PC-9 (cell line): ENCODE measurements around the gene EFNA3. TPM values are rescaled to one million over a fixed set of nuclear protein-coding genes. Genes with fewer than 3 reads are reported as not detected.

Experiments
- BruUV-seq: library from RNA; stranded (reverse); fragments of 400-500 nt; replicated peaks from 2 replicates; lab custom pipeline; 2021; lab: Mats Ljungman, UMichigan
- CTCF ChIA-PET: fragments of 300-600 bp; sonication (Branson Sonifier 250); formaldehyde crosslinking; loops from one replicate; lab custom pipeline; 2022; ENCODE audit warnings: antibody characterized with exemption; lab: Charles Lee
- POLR2A ChIA-PET: fragments of 300-600 bp; sonication (Branson Sonifier 250); formaldehyde crosslinking; loops from one replicate; lab custom pipeline; 2022; ENCODE audit warnings: antibody characterized with exemption; ENCODE audit not compliant: unreplicated experiment; lab: Charles Lee
- DNase-seq, 2 experiments: peaks; one replicate each; pipeline versions ENCODE4 v3.0.0 to v3.0.0-alpha.2; 2015 to 2022; ENCODE audit warnings: mixed read lengths in 1 of 2
- H2AFZ ChIP-seq: fragments of 200-600 bp; sonication (generic); 2 replicates; pipeline ENCODE4 v1.8.1; 2017; ENCODE audit warnings: antibody characterized with exemption
- H3F3A ChIP-seq: fragments of 200-600 bp; sonication (generic); 2 replicates; pipeline ENCODE4 v1.8.1; 2017; ENCODE audit warnings: antibody characterized with exemption, mild to moderate bottlenecking, low read depth; ENCODE audit not compliant: insufficient read depth
- H3K27ac ChIP-seq: fragments of 200-600 bp; sonication (generic); 2 replicates; pipeline ENCODE4 v1.6.1; 2016; ENCODE audit warnings: mixed run types
- H3K27me3 ChIP-seq: fragments of 200-600 bp; sonication (generic); 2 replicates; pipeline ENCODE4 v1.6.1; 2016; ENCODE audit warnings: low read depth, mixed run types; ENCODE audit not compliant: insufficient read depth
- H3K36me3 ChIP-seq: fragments of 200-600 bp; sonication (generic); 2 replicates; pipeline ENCODE4 v1.6.1; 2016; ENCODE audit warnings: low read depth, mixed run types
- H3K4me1 ChIP-seq: fragments of 200-600 bp; sonication (generic); replicated peaks from 2 replicates; pipeline ENCODE4 v1.6.1; 2016; ENCODE audit warnings: mixed run types; ENCODE audit not compliant: insufficient read depth
- H3K4me2 ChIP-seq: fragments of 200-600 bp; sonication (generic); 2 replicates; pipeline ENCODE4 v1.6.1; 2017; ENCODE audit warnings: mixed run types
- H3K4me3 ChIP-seq: fragments of 200-600 bp; sonication (generic); 2 replicates; pipeline ENCODE4 v1.6.1; 2016; ENCODE audit warnings: mixed run types
- H3K79me2 ChIP-seq: fragments of 200-600 bp; sonication (generic); 2 replicates; pipeline ENCODE4 v1.6.1; 2017; ENCODE audit warnings: low read depth, mixed run types
- H3K9me2 ChIP-seq: fragments of 200-600 bp; sonication (generic); 2 replicates; pipeline ENCODE4 v1.8.1; 2017; ENCODE audit warnings: mild to moderate bottlenecking; ENCODE audit not compliant: insufficient read depth
- H3K9me3 ChIP-seq: fragments of 200-600 bp; sonication (generic); 2 replicates; pipeline ENCODE4 v1.8.1; 2016; ENCODE audit warnings: low read depth; ENCODE audit not compliant: insufficient read depth
- H4K20me1 ChIP-seq: fragments of 200-600 bp; sonication (generic); 2 replicates; pipeline ENCODE4 v1.8.1; 2017; ENCODE audit not compliant: insufficient read depth
- CTCF ChIP-seq: fragments of 200-600 bp; sonication (generic); conservative IDR thresholded peaks from 2 replicates; pipeline ENCODE4 v1.6.1; 2017; ENCODE audit warnings: mixed run types, antibody characterized with exemption, mild to moderate bottlenecking, moderate library complexity
- EZH2 ChIP-seq: fragments of 200-600 bp; sonication (generic); IDR thresholded peaks from 2 replicates; pipeline ENCODE4 v1.8.0; 2017; ENCODE audit warnings: antibody characterized with exemption, low read depth
- intact Hi-C: fragments of 100-400 bp; cut with micrococcal nuclease; formaldehyde crosslinking; loops from one replicate; pipeline ENCODE4 v1.10.0; 2022; ENCODE audit not compliant: unreplicated experiment
- total RNA-seq: library from RNA; stranded (reverse); gene quantifications from 2 replicates; pipeline ENCODE4 v1.2.3, GENCODE V29; 2021

Gene EFNA3
- total RNA-seq, 1 experiment from 2014 or later = 6.7 TPM

DNA sequence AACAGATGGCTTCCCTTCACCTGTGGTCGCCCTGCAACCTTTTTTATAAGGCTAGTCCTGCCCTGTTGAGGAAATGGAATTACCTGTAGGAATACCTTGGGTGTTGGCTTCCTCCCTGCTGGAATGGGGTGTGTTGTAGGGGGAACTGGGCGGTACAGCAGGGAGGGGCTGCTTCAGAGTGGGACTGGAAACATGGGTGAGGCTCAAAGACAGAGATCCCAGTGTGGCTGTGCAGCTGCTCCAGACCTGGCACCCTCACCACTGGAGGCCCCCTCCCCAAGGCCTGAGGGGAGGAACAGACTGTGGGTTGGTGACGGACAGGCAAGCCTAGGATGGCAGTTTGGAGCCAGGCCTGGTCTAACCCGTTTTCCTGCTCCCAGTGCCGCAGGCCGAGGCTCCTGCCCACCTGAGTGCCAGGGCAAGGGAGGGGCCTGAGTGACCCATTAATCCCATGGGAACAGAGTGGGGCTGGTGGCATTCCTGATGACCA lies 4.5 kb downstream of the EFNA3 start:
- peaks cover 35% of the 10 kb centered on the region for H3K27me3 ChIP-seq
- ChIA-PET CTCF (interaction anchor here (0.6 to 1.2 kb wide), 2 partner anchors 24 to 68 kb away, joined by 7 to 9 read pairs; no protein-coding TSS in a partner anchor), POLR2A (interaction anchor here (0.6 kb wide), 1 partner anchor 88 kb away, joined by 14 read pairs; no protein-coding TSS in a partner anchor)
- intact Hi-C loops = loop anchor here (1.0 kb wide), 1 partner anchor 599 kb away; no protein-coding TSS in a partner anchor
- no peaks in the 10 kb centered on the region for H3K79me2 ChIP-seq
- H3F3A ChIP-seq = peaks cover 33% of the 10 kb centered on the region; the same call in 1 of the 2 replicates
- BruUV-seq = no TSS peak
- peak overlapping the region; percentile 14; the same call in 1 of the 2 replicates for H3K4me3 ChIP-seq
- DNase-seq = peak; percentile 70 to 73
- peak overlapping the region; percentile 84 for H3K4me2 ChIP-seq
- H3K9me2 ChIP-seq = no peaks in the 10 kb centered on the region
- TF ChIP-seq CTCF (no peak), EZH2 (no peak)
- H3K9me3 ChIP-seq = no peaks in the 10 kb centered on the region
- H4K20me1 ChIP-seq = no peaks in the 10 kb centered on the region
- 0 out of 2 replicates have a peak overlapping the region, but pooled peaks have one; percentile 36 for H2AFZ ChIP-seq
- peaks cover 61% of the 10 kb centered on the region for H3K4me1 ChIP-seq
- no peak overlapping the region for H3K27ac ChIP-seq
- H3K36me3 ChIP-seq = no peaks in the 10 kb centered on the region

GRCh38 chr1:155083865-155084721 lies 5.5 kb downstream of the EFNA3 start:
- BruUV-seq = no TSS peak
- peaks cover 58% of the 10 kb centered on the region for H3K4me1 ChIP-seq
- CTCF ChIA-PET = interaction anchor here (1.2 to 1.3 kb wide), 2 partner anchors 25 to 45 kb away, joined by 5 to 9 read pairs; no protein-coding TSS in a partner anchor
- no peaks in the 10 kb centered on the region for H3K9me2 ChIP-seq
- no peak overlapping the region for H3K27ac ChIP-seq
- H3K36me3 ChIP-seq = no peaks in the 10 kb centered on the region
- TF ChIP-seq CTCF = no peak
- no peak for TF ChIP-seq EZH2
- H4K20me1 ChIP-seq = no peaks in the 10 kb centered on the region
- H3K79me2 ChIP-seq = no peaks in the 10 kb centered on the region
- H2AFZ ChIP-seq = no peak overlapping the region
- POLR2A ChIA-PET = interaction anchor here (0.6 to 0.7 kb wide), 3 partner anchors 32 to 1110 kb away, joined by 3 to 7 read pairs (median 4); partner anchors contain the start of gene SLC25A44
- peaks cover 32% of the 10 kb centered on the region for H3K27me3 ChIP-seq
- H3K4me2 ChIP-seq = peak overlapping the region; percentile 84
- peaks cover 31% of the 10 kb centered on the region; the same call in 1 of the 2 replicates for H3F3A ChIP-seq
- peak overlapping the region; percentile 70; the same call in 1 of the 2 replicates for H3K4me3 ChIP-seq
- DNase-seq = peak in 1 of 2 experiments; percentile 24
- no peaks in the 10 kb centered on the region for H3K9me3 ChIP-seq
- intact Hi-C loops = loop anchor here (1.0 to 2.0 kb wide), 9 partner anchors 21 to 600 kb away; partner anchors contain the start of genes EFNA4, PMVK, SLC50A1 and ZBTB7B
